GM18867 (cell line): ENCODE results near the gene SPACA9.

ENCODE experiments used
- ATAC-seq: cut with Tn5 transposase; IDR thresholded peaks from one replicate; pipeline ENCODE4 v1.9.1; 2021; ENCODE audit warnings: mild to moderate bottlenecking, moderate library complexity; ENCODE audit not compliant: unreplicated experiment

The SPACA9 gene

GRCh38 chr9:132888151-132888550 lies 9.5 kb downstream of the SPACA9 start:
- no peak for ATAC-seq

GRCh38 chr9:132892400-132892799 lies 13.7 kb downstream of the SPACA9 start:
- no peak for ATAC-seq

GRCh38 chr9:132894346-132894745 lies 15.6 kb downstream of the SPACA9 start:
- ATAC-seq, result no peak

- ATAC-seq, result no peak
Observed at GRCh38 chr9:132894862-132895835, 16.5 kb downstream of the SPACA9 start.

GRCh38 chr9:132896264-132896663 lies 17.6 kb downstream of the SPACA9 start:
- no peak for ATAC-seq

GRCh38 chr9:132896906-132897305 lies 18.2 kb downstream of the SPACA9 start:
- ATAC-seq, result no peak

- ATAC-seq, result no peak
Observed at GRCh38 chr9:132898051-132898450, 19.4 kb downstream of the SPACA9 start.

GRCh38 chr9:132901858-132902831 lies 23.4 kb downstream of the SPACA9 start:
- ATAC-seq, result no peak

GRCh38 chr9:132903574-132904492 lies 25.1 kb downstream of the SPACA9 start:
- ATAC-seq, result no peak

- ATAC-seq, result no peak
Observed at GRCh38 chr9:132905726-132906125, 27.0 kb downstream of the SPACA9 start.

GRCh38 chr9:132908635-132909034 lies 29.9 kb downstream of the SPACA9 start:
- no peak for ATAC-seq

- ATAC-seq, result no peak
Observed at GRCh38 chr9:132909311-132909710, 30.6 kb downstream of the SPACA9 start.

- no peak for ATAC-seq
Observed at GRCh38 chr9:132910376-132910775, 31.7 kb downstream of the SPACA9 start.

GRCh38 chr9:132912131-132912530 lies 33.4 kb downstream of the SPACA9 start:
- ATAC-seq, result no peak

- ATAC-seq, result no peak
Observed at GRCh38 chr9:132914924-132915323, 36.2 kb downstream of the SPACA9 start.

- ATAC-seq, result no peak
Observed at GRCh38 chr9:132919614-132920268, 41.0 kb downstream of the SPACA9 start.

GRCh38 chr9:132923346-132923902 lies 44.7 kb downstream of the SPACA9 start:
- ATAC-seq, result no peak

GRCh38 chr9:132927704-132928103 lies 49.0 kb downstream of the SPACA9 start:
- no peak for ATAC-seq

- ATAC-seq, result no peak
Observed at GRCh38 chr9:132931178-132931735, 52.6 kb downstream of the SPACA9 start.
